Measurements from ENCODE around the gene MMAA.
"Not testable (repeated sequence)": the region's sequence is repeated elsewhere in the genome, so short reads cannot be mapped to it uniquely, and the experiment has no call there.

Gene MMAA

DNA sequence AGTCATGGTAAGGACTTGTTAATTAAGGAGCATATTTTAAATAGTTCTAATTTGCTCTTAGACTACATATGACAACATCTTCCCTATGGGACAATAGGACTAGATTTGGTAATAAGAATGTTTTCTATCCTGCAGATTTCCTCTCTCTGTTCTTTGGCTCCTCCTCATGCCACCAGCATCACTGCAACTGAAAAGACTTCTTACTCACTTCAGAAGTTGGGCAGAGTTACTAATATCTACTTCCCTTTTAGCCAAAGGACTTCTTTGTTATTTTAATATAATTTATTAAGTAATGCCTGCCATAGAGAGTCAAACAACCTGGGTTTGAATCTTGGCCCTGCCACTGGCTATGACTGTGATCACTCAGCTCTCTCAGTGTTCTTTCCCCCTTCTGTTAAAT is 16.4 kb downstream of the MMAA start:
- DNase-seq, result no peak

DNA sequence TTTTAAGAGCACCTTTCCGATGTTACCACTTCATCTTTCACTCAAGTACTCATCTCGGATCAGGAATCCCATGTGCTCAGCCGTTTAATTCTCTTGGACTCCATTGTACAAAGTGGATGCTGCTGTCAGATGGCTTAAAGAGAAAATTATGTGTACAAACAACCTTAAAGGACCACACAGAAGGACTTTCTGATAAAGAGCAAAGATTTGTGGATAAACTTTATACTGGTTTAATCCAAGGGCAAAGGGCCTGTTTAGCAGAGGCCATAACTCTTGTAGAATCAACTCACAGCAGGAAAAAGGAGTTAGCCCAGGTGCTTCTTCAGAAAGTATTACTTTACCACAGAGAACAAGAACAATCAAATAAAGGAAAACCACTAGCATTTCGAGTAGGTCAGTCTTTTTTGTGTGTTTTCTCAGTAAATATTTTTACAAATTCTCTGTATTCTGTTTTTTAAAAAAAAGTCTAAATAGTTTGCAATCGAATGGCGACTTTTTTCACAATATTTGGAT is 20.1 kb downstream of the MMAA start:
- DNase-seq, result no peak

DNA sequence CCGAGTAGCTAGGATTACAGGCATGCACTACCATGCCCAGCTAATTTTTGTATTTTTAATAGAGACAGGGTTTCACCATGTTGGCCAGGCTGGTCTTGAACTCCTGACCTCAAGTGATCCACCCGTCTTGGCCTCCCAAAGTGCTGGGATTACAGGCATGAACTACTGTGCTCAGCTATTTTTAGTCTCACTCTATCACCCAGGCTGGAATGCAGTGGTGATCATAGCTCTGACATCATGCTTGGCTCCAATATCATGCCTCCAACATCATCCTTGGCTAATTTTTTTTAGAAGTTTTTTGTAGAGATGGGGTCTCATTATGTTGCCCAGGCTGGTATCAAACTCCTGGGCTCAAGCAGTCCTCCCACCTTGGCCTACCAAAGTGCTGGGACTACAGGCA is 21.1 kb downstream of the MMAA start:
- DNase-seq, result not testable (repeated sequence)

DNA sequence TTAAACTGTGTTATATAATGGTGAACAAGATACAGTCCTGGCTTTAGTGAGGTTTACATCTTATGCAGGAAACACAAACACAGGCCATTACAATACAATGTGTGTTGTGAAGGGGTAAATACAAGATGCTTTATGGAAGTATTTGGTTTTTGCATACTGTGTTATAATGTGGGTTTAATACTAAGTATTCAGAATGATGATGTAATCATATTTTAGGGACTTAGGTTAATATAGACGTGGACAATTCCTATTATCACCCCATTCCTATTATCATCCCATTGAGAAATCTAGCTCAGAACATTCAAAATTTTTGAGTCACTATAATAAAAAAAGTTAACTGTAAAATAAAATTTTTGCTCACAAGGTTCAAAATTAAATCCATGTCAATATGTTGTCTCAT is 24.1 kb downstream of the MMAA start:
- DNase-seq, result no peak

DNA sequence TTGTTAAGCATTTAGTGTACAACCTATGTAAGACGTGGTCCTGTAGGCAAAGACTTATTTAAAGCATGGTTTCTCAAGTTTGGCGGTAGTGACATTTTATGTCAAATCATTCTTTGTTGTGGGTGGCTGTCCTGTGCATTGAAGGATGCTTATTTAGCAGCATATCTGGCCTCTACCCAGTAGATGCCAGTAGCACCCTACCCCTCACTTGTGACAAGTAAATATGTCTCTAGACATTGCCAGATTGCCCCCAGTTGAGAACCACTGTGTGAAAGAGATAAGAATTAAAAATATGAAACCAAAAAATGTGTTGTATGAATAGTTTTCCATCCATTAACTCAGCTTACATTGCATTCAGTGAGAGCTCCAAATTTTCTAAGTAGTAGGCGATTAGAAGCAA is 25.5 kb downstream of the MMAA start:
- no peak for DNase-seq

DNA sequence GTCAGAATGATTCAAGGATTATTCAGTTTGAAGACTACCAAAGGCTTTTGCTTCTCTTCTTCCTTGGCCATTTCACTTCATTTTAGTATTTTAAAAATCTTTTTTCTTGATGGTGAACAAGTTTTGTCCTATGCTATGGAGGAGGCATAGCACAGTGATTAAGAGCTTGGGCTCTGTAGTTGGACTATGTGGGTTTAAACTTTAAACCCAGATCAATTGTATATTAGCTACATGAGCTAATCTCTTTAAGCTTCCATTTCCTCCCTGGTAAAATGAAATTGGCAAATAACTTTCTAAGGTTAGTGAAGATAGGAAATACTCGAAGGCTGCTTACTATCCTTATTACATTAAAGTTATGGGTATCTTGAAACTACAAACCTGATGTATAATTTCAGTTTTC is 37.0 kb downstream of the MMAA start:
- no peak for DNase-seq

DNA sequence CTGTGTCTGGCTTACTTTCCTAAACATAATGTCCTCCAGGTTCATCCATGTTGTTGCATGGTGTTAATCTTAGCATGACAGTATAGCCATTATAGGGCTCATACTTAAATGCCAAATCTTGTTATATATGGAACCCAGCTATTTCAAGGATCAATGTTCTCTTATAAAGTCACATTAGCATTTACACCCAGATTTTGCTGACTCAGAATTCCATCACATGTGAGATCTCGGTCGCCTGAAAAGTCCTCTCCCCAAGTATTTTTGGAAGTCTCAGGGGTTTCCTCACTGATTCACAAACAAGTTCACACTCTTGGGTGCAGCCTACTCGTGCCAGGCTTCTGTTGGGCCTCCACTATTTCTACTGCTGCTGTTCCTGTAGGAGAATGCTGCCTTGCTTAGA is 40.9 kb downstream of the MMAA start:
- no peak for DNase-seq

DNA sequence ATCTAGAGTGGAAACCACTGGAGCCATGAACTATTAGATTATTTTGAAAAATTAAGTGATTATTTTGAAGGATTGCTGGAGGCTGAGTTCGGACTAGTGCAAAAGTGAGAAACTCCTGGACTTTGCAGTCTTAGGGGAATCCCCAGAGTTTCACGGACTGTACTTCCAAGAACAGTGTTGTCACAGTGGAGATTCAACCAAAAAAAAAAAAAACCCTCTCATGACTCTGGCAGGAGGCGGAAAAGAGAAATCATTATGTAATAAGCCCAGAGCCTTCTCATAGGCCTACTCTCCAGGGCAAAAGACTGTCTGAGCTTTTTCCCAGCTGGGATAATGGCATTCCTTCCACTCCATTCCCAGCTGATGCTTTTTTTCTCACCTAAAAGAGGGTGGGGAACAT is 44.0 kb downstream of the MMAA start:
- no peak for DNase-seq

DNA sequence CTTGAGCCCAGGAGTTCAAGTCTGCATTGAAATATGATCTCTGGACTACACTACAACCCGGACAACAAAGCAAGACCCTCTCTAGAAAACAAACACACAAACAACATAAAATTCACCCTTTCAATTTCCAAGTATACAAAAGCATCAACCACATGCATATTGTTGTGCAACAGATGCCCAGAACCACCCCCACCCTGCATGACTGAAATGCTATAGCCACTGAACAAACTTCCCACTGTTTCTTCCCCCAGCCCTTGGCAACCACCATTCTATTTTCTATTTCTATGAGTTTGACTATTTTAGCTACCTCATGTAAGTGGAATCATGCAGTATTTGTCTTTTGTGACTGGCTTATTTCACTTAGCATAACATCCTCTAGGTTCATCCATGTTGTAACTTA is 46.6 kb downstream of the MMAA start:
- DNase-seq, result no peak

DNA sequence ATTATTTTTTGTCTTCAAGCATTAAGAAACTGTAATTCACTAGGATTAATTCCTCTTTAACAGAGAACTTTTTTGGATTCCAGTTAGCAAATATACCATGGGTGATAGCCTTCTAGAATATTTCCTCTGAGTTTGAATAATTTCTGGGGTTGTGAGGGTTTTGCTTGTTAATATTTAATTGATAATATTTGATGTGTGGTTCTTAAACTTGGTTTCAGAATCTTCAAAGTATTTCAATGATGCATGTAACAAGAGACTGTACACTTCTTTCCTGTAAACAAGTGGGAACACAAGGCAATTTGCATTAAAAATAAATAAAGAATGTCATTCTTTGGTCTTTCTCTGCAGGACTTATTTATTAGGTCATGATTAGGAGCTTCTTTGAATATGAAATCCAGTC is 51.2 kb downstream of the MMAA start:
- DNase-seq, result no peak

DNA sequence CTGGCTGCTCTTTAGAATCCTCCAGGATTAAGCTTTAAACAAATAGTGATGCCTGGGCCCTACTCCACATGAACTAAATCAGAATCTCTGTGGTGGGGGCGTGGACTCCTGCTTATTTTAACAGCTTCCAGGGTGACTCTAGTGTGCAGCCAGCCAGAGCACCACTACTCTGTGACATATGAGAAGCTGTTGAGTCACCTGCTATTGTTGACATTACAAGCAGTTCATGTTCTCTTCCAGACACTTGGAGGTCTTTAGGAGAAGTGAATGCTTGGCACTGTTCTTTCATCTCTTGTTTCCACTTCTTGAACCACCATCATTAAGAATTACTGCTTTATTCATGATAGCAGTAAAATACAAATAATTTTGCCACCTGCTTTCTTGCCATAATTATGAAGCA is 60.3 kb downstream of the MMAA start:
- DNase-seq, result no peak

DNA sequence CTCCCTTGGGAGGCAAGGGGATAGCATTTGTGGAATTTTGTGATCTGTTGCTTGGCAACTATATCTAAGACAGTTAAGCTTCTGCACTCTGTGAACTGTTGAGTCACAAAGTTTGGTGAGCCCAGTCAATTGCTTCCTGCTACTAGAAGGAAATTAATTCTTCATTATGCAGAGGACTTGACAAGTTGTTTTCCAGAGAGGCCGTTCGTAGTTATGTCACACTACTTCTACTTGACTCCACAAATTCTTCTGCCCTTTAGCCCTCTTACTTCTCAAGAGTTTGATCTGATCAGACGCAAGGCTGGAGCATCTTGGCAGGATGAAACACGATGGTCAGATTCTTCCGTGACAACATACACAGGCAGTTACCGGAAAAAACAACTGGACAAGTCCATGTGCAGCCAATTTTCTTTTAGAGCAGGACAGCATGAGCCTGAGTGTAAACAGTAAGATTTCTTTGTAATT is 60.8 kb downstream of the MMAA start, which contains the start of gene C4orf51:
Gene C4orf51 (plus strand): TSS at position 156 of the 465 bp plus-strand sequence. CDS start 58 bp downstream, at position 214.
- DNase-seq, result no peak

DNA sequence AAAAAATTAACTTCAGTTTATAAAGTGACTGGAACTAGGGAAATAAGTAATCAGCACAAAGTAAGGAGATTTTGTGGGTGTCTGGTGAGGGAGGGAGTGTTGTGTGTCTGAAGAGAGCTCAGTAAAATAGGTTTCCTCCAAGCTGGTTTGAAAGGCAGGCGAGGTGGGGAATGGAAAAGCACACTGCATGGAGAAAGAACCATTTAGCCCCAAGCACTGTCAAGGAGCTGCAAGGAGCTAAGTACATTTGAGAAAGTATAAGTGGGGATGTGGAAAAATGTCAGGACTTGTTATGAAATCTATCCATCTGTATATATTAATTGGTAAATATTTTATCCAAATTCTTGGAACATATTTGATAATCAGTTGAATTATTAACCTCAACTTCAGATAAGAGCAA is 61.7 kb downstream of the MMAA start:
- no peak for DNase-seq

DNA sequence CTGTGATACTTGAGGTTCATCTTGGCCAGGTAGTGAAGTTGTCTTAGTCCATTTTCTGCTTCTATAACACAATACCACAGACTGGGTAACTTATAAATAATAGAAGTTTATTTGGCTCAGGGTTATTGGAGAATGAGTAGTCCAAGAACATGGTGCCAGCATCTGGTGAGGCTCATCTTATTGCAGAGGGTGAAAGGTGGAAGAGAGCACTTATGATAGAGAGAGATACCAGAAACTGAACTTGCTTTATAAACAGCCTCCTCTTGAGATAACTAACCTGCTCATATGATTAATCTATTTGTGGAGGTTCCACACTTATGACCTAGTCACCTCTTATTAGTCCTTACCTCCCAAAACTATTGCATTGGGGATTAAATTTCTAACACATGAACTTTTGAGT is 62.3 kb downstream of the MMAA start:
- no peak for DNase-seq

DNA sequence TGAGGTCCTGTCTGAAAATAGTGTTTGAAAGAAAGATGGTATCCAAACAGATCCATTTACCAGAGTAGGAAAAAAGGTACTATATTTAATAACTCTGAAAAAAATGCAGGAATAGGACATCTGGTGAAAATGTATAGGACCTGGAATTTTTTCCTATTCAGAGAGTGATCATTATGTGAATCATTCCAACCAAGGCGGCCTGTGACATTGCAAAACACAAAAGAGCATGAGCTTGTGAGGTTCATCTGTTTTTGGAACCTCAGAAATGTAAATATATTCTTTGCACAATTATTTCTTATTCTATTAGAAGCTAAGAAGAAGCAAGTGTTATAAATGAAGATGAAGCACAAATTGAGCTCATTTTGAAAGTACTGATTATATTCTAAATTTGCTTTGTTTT is 62.8 kb downstream of the MMAA start:
- DNase-seq, result no peak

DNA sequence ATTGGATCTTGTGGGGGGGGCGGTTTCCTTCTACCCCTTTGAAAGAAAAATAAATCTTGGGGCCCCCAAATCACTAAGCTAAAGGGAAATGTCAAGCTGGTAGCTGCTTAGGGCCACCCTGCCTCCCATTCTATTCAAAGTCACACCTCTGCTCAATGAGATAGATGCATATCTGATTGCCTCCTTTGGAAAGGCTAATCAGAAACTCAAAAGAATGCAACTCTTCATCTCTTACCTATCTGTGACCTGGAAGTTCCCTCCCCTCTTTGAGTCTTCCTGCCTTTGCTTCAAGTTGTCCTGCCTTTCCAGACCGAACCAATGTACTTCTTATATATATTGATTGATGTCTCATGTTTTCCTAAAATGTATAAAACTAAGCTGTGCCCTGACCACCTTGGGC is 67.8 kb downstream of the MMAA start:
- DNase-seq, result no peak

DNA sequence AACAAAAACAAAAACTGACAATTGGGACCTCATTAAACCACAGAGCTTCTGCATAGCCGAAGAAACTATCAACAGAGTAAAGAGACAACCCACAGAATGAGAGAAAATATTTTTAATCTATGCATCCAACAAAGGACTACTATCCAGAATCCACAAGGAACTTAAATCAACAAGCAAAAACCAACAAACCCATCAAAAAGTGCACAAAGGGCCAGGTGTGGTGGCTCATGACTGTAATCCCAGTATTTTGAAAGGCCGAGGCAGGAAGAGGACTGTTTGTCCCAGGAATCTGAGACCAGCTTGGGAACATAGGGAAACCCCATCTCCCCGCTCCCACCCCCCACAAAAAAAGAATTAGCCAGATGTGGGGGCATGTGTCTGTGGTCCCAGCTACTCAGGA is 71.4 kb downstream of the MMAA start:
- no peak for DNase-seq

DNA sequence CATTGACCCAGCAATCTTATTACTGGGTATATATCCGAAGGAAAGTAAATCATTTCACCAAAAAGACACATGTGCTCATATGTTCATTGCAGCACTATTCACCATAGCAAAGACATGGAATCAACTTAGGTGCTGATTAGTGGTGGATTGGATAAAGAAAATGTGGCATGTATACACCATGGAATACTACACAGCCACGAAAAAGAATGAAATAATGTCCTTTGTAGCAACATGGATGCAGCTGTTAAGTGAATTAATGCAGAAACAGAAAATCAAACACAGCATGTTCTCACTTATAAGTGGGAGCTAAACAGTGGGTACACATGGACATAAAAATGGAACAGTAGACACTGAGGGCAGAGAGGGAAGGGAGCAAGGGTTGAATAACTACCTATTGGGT is 72.2 kb downstream of the MMAA start:
- DNase-seq, result not testable (repeated sequence)

DNA sequence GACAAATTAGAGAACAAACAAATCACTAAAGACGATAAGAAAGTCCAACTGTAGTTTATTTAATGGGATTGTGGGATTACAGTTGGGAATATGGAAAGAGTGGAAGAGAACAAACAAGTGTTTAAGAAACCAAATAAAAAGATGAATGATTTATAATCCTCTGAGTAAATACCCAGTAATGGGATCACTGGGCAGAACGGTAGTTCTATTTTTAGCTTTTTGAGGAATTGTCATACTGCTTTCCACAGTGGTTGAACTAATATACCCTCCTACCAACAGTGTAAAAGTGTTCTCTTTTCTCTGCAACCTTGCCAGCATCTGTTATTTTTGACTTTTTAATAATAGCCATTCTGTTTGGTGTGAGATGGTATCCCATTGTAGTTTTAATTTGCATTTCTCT is 75.7 kb downstream of the MMAA start:
- no peak for DNase-seq

DNA sequence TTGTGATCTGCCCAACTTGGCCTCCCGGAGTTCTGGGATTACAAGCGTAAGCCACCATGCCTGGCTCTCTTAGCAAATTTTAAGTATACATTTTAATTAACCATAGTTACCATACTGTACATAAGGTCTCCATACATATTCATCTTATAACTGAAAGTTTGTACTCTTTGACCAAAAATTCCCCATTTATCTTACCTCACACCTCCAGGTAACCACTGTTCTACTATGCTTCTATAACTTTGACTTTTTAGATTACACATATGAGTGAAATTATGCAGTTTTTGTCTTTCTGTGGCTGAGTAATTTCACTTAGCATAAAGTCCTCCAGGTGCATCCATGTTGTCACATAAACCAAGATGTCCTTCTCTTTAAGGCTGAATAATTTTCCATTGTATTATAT is 78.1 kb downstream of the MMAA start:
- no peak for DNase-seq

DNA sequence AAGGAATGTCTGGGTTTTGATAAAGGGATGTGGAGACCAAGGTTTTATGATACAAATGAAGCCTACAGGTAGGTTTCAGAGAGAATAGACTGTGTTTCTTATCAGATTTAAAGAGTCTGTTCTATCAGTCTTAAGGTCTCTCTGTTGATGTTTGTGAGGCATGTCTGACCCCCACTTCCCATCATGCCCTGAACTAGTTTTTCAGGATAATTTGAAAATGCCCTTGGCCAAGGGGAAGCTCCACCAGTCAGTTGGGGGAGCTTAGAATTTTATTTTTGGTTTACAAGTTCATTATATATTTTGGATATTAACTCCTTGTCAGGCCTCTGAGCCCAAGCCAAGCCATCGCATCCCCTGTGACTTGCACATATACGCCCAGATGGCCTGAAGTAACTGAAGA is 79.3 kb downstream of the MMAA start:
- no peak for DNase-seq

DNA sequence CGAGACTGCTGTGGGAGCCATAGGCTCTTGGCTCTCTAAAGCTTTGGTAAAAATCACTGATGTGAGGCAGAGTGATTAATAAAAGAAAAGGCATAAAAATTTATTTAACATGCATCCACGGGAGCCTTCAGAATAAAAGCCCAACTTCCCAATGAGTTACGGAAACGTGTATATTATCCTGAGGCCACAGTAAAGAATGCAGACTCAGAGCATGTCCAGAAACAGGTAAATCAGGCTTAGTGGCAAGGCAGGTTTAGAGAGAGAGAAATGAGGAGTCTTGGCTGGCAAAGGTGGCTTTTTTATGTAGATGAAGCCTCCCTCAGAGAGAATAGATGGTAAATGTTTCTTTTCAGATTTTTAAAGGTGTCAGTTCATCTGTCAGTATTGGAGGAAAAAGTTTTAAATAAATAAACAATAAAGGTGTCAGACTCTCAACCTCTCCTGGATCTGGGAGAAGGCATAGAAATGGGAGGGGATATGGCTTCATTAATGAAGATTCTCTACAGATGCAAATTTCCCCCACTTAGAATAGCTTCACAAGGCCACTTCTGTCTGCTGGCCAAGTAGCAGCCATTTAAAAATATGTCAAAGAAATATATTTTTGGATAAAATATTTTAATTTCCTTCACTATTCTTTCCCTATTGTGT is 84.8 kb downstream of the MMAA start:
- DNase-seq, result no peak

DNA sequence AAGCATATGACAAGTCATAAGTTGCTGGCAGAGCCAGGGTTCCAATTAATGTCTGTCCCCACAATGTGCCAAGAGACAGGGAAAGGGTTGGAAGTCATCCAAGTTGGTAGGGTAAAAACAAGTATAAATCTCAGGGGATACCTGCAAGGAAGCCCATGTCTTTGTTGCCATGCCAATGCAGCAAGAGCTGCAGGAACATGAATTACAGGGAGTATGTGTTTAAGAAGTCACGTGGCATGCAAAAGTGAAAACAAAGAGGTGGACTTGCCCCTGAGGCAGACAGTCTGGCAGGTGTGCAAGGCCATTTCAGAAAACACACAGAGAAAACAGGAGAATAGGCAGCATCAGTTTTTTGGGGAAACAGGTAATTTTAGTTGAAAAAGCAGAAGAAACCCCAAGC is 90.2 kb downstream of the MMAA start:
- DNase-seq, result no peak

All from AML-193 (cell line).